ENCODE measurements around the gene DCST2.

DNA sequence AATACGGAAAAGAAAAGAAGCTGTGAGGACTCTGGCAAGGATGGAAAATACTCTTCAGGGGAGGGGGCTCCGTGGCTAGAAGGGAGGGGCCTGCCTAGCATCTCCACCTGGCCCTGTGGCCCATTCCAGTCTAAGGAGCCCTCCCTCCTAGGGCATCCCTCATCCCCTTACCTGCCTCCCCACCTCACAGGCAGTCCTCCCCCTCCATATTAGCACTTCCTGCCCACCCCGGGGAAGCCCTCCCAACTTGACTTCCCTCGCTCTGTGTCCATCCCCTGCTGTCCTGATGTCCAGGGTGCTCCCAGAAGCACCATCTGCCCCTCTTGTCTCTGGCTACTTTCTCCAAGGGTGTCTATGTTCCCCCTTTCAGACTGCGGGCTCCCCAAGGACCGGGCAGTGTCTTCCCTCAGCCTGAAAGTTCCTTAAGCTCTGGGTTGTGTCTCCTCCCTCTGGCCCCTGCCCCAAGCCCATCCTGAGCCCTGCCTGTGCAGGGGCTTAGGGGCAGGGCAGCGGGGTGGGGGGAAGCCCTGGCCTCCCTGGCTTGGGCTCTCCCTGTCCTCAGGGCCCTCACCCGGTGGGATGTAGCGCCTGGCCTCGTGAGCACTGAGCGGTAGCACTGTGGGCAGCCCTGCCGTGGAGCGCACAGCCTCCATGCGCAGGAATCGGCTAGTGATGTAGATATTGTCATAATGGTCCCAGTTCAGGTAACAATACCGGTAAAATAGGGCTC, 3.9 kb downstream of the DCST2 start:
- no peak for TF ChIP-seq EZH2 (IDR thresholded peaks at IDR 0.05; ENCODE audit: borderline replicate concordance, low read depth, low read length, poor library complexity, severe bottlenecking)
- TF ChIP-seq, protein P1, sequence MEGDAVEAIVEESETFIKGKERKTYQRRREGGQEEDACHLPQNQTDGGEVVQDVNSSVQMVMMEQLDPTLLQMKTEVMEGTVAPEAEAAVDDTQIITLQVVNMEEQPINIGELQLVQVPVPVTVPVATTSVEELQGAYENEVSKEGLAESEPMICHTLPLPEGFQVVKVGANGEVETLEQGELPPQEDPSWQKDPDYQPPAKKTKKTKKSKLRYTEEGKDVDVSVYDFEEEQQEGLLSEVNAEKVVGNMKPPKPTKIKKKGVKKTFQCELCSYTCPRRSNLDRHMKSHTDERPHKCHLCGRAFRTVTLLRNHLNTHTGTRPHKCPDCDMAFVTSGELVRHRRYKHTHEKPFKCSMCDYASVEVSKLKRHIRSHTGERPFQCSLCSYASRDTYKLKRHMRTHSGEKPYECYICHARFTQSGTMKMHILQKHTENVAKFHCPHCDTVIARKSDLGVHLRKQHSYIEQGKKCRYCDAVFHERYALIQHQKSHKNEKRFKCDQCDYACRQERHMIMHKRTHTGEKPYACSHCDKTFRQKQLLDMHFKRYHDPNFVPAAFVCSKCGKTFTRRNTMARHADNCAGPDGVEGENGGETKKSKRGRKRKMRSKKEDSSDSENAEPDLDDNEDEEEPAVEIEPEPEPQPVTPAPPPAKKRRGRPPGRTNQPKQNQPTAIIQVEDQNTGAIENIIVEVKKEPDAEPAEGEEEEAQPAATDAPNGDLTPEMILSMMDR (conservative IDR thresholded peaks at IDR 0.05; ENCODE audit: low read depth, low read length): no peak
